Fibroblast of mammary gland (primary cell): ENCODE measurements around the gene PRH2.

Source experiments
- DNase-seq: peaks from one replicate; pipeline ENCODE4 v3.0.0-alpha.2; 2010; ENCODE audit warnings: low read depth
- H3K4me3 ChIP-seq: 2 replicates; pipeline ENCODE4 v1.5.1; 2011; ENCODE audit warnings: low read depth, mild to moderate bottlenecking, low read length, moderate library complexity; ENCODE audit not compliant: control insufficient read depth
- TF ChIP-seq, protein P1 (sequence below): conservative IDR thresholded peaks from 2 replicates; pipeline ENCODE4 v1.5.1; 2011; ENCODE audit warnings: low read depth, low read length, inconsistent platforms; ENCODE audit not compliant: control insufficient read depth, insufficient read depth

The PRH2 gene

DNA sequence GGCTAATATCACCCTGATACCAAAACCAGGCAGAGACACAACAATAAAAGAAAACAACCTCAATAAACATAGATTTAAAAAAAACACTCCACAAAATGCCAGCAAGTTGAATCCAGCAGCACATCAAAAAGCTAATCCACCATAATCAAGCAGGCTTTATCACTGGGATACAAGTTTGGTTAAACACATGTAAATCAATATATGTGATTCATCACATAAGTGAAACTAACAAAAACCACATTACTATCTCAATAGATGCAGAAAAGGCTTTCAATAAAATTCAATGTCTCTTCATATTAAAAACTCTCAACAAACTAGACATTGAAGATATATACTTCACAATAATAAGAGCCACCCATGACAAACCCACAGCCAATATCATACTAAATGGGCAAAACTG is 27.0 kb downstream of the PRH2 start:
- no peak for DNase-seq
- no peak overlapping the region for H3K4me3 ChIP-seq
- TF ChIP-seq, protein P1, sequence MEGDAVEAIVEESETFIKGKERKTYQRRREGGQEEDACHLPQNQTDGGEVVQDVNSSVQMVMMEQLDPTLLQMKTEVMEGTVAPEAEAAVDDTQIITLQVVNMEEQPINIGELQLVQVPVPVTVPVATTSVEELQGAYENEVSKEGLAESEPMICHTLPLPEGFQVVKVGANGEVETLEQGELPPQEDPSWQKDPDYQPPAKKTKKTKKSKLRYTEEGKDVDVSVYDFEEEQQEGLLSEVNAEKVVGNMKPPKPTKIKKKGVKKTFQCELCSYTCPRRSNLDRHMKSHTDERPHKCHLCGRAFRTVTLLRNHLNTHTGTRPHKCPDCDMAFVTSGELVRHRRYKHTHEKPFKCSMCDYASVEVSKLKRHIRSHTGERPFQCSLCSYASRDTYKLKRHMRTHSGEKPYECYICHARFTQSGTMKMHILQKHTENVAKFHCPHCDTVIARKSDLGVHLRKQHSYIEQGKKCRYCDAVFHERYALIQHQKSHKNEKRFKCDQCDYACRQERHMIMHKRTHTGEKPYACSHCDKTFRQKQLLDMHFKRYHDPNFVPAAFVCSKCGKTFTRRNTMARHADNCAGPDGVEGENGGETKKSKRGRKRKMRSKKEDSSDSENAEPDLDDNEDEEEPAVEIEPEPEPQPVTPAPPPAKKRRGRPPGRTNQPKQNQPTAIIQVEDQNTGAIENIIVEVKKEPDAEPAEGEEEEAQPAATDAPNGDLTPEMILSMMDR: no peak

DNA sequence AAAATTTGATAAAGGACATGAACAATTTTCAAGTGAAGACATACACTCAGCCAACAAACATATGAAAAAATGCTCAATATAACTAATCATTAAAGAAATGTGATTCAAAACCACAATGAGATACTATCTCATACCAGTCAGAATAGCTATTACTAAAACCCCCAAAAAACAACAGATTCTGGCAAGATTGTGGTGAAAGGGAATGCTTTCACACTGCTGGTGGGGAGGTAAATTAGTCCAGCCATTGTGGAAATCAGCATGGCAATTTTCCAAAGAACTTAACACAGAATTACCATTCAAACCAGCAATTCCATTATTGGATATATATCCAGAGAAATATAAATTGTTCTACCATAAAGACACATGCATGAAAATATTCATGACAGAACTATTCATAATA is 28.7 kb downstream of the PRH2 start:
- DNase-seq: no peak
- TF ChIP-seq, protein P1: no peak
- H3K4me3 ChIP-seq: no peak overlapping the region

- DNase-seq: peak; percentile 36
- H3K4me3 ChIP-seq: no peak overlapping the region
- TF ChIP-seq, protein P1: peak; percentile 8
Observed at GRCh38 chr12:10959804-10960203, 30.8 kb downstream of the PRH2 start.

DNA sequence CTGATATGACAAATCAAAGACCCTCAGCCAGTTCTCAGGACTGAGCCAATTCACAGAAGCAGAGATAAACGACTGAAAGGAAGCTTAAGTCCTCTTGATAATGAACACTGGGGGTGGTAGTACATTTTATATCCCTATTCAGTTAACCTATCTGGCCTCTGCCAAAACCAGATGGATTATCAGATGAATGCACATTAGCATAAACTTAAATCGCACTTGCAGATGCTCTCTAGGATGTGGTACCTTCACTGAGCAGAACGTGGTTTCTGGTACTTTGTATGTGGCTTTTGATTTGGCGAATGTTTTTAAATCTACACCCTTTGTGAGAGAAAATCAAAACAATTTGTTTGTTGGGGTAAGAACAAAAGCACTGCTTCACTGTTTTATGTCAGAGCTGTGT is 31.2 kb downstream of the PRH2 start:
- no peak for DNase-seq
- TF ChIP-seq, protein P1: no peak
- H3K4me3 ChIP-seq: no peak overlapping the region

DNA sequence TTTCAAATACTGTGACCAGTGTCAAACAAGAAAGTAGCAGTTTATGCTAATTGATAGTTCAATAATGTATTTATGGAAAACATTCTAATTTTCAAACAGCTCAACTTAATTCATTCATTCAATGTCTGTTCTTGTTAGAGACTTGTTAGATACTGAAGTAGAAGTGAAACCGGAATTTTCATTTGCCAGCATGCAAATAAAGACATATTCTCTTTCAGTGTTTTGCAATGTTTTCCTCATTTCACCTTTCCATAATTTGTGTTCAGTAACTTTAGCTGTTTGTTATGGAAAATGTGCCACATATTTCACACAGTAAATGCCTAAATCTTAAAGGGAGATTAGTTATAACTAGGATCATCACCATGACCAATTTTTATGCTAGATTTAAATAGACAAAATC is 36.4 kb downstream of the PRH2 start:
- H3K4me3 ChIP-seq: no peak overlapping the region
- DNase-seq: peak; percentile 24
- TF ChIP-seq, protein P1: no peak

GRCh38 chr12:10966314-10966713 is 37.3 kb downstream of the PRH2 start:
- no peak overlapping the region for H3K4me3 ChIP-seq
- DNase-seq: no peak
- TF ChIP-seq, protein P1: no peak

- no peak overlapping the region for H3K4me3 ChIP-seq
- TF ChIP-seq, protein P1: no peak
- peak; percentile 82 for DNase-seq
Observed at GRCh38 chr12:10967409-10967808, 38.4 kb downstream of the PRH2 start.
